ENCODE results near the gene RPS15. TPM values are rescaled to one million over a fixed set of nuclear protein-coding genes. Genes with fewer than 3 reads are reported as not detected.
A peak's percentile ranks its signal among the peaks of the same experiment; 100 is the strongest.

The RPS15 gene
- total and polyA plus RNA-seq, 2 of the 13 experiments (the other 11 are each of a cell fraction or from before 2014, with no cell fraction given): 695 to 1,411 TPM

DNA sequence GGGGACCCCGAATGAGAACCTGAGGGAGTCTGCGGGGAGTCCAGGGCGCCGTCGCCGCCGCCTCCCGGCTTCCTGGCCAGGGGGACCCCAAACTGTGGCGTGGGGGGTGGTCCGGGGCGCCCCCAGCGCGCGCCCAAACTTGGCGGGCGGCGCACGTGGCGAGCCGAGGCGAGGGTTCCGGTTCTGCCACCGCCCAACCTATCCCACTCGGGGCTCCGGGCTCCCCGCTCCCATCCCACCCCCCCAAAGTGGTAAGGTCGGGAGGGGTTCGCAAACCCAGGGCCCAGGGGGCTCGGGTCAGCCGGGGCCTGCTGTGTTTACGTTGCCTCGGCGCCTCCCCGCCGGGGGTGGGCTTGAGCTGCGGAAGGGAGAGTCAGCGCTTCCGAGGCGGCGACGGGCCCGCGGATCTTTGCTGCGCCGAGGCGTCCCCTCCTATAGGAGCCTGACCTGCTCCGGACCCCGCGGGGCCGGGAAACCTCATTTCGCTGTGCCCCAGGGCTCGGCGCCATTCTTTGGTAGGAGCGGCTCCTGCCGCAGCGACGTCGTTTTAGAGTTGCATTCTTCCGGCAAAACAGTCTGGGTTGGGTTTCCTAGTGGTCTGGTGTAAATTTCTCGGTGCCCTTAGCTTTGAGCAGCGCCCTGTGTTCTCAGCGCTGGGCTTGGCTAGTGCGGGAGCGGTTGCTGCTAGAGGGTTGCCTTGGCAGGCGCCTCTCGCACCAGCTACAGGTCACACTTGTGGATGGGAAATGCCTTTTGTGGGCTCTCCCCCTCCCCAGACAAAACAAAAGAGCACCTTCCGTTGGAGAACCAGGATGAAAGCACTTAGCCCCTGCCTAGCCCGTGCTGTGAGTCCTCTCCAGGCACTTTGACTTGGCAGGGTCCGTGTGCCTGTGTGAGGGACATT lies 29.6 kb upstream of the RPS15 start (continued):
- TF ChIP-seq, protein P1, sequence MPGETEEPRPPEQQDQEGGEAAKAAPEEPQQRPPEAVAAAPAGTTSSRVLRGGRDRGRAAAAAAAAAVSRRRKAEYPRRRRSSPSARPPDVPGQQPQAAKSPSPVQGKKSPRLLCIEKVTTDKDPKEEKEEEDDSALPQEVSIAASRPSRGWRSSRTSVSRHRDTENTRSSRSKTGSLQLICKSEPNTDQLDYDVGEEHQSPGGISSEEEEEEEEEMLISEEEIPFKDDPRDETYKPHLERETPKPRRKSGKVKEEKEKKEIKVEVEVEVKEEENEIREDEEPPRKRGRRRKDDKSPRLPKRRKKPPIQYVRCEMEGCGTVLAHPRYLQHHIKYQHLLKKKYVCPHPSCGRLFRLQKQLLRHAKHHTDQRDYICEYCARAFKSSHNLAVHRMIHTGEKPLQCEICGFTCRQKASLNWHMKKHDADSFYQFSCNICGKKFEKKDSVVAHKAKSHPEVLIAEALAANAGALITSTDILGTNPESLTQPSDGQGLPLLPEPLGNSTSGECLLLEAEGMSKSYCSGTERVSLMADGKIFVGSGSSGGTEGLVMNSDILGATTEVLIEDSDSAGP (CRISPR knock-in tag; IDR thresholded peaks at IDR 0.05; ENCODE audit: borderline replicate concordance): peak; percentile 26; the same call in 1 of the 2 replicates
- TF ChIP-seq PHF8 (CRISPR knock-in tag; IDR thresholded peaks at IDR 0.05): peak; percentile 46; the same call in 1 of the 2 replicates
- TF ChIP-seq ZNF33B (CRISPR knock-in tag; IDR thresholded peaks at IDR 0.05): no peak
- peak; percentile 72 for TF ChIP-seq MYC (CRISPR knock-in tag; IDR thresholded peaks at IDR 0.05; ENCODE audit: borderline replicate concordance)
- TF ChIP-seq HNRNPK (IDR thresholded peaks at IDR 0.05; ENCODE audit: low read depth, low read length, poor library complexity, severe bottlenecking): peak; percentile 37
- peak; percentile 53; the same call in 1 of the 2 replicates for TF ChIP-seq KDM2A (CRISPR knock-in tag; IDR thresholded peaks at IDR 0.05; ENCODE audit: borderline replicate concordance, low read depth)
- no peak for TF ChIP-seq PHF21A (CRISPR knock-in tag; IDR thresholded peaks at IDR 0.05)
- no peak for TF ChIP-seq RFXANK (CRISPR knock-in tag; IDR thresholded peaks at IDR 0.05)
- no peak for TF ChIP-seq ZNF124 (CRISPR knock-in tag; IDR thresholded peaks at IDR 0.05)
- TF ChIP-seq THAP11 (CRISPR knock-in tag; IDR thresholded peaks at IDR 0.05): peak; percentile 48; the same call in 1 of the 2 replicates
- TF ChIP-seq, protein P2, sequence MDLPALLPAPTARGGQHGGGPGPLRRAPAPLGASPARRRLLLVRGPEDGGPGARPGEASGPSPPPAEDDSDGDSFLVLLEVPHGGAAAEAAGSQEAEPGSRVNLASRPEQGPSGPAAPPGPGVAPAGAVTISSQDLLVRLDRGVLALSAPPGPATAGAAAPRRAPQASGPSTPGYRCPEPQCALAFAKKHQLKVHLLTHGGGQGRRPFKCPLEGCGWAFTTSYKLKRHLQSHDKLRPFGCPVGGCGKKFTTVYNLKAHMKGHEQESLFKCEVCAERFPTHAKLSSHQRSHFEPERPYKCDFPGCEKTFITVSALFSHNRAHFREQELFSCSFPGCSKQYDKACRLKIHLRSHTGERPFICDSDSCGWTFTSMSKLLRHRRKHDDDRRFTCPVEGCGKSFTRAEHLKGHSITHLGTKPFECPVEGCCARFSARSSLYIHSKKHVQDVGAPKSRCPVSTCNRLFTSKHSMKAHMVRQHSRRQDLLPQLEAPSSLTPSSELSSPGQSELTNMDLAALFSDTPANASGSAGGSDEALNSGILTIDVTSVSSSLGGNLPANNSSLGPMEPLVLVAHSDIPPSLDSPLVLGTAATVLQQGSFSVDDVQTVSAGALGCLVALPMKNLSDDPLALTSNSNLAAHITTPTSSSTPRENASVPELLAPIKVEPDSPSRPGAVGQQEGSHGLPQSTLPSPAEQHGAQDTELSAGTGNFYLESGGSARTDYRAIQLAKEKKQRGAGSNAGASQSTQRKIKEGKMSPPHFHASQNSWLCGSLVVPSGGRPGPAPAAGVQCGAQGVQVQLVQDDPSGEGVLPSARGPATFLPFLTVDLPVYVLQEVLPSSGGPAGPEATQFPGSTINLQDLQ (CRISPR knock-in tag; IDR thresholded peaks at IDR 0.05): no peak
- TF ChIP-seq MTA3 (CRISPR knock-in tag; IDR thresholded peaks at IDR 0.05): no peak
- peak; percentile 68; the same call in 1 of the 2 replicates for TF ChIP-seq SRY (CRISPR knock-in tag; IDR thresholded peaks at IDR 0.05)
- peak; percentile 45 for TF ChIP-seq ZNF546 (CRISPR knock-in tag; conservative IDR thresholded peaks at IDR 0.05)
- TF ChIP-seq ZNF354B (CRISPR knock-in tag; IDR thresholded peaks at IDR 0.05): no peak
- TF ChIP-seq, protein P3, sequence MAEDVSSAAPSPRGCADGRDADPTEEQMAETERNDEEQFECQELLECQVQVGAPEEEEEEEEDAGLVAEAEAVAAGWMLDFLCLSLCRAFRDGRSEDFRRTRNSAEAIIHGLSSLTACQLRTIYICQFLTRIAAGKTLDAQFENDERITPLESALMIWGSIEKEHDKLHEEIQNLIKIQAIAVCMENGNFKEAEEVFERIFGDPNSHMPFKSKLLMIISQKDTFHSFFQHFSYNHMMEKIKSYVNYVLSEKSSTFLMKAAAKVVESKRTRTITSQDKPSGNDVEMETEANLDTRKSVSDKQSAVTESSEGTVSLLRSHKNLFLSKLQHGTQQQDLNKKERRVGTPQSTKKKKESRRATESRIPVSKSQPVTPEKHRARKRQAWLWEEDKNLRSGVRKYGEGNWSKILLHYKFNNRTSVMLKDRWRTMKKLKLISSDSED (CRISPR knock-in tag; IDR thresholded peaks at IDR 0.05): no peak
- TF ChIP-seq SIX4 (CRISPR knock-in tag; IDR thresholded peaks at IDR 0.05): no peak
- no peak for TF ChIP-seq ZNF552 (CRISPR knock-in tag; IDR thresholded peaks at IDR 0.05; ENCODE audit: borderline replicate concordance)
- TF ChIP-seq, protein P4, sequence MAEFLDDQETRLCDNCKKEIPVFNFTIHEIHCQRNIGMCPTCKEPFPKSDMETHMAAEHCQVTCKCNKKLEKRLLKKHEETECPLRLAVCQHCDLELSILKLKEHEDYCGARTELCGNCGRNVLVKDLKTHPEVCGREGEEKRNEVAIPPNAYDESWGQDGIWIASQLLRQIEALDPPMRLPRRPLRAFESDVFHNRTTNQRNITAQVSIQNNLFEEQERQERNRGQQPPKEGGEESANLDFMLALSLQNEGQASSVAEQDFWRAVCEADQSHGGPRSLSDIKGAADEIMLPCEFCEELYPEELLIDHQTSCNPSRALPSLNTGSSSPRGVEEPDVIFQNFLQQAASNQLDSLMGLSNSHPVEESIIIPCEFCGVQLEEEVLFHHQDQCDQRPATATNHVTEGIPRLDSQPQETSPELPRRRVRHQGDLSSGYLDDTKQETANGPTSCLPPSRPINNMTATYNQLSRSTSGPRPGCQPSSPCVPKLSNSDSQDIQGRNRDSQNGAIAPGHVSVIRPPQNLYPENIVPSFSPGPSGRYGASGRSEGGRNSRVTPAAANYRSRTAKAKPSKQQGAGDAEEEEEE (CRISPR knock-in tag; IDR thresholded peaks at IDR 0.05; ENCODE audit: borderline replicate concordance): no peak
- no peak for TF ChIP-seq PRMT3 (CRISPR knock-in tag; IDR thresholded peaks at IDR 0.05; ENCODE audit: borderline replicate concordance, low read depth)
- TF ChIP-seq, protein P5, sequence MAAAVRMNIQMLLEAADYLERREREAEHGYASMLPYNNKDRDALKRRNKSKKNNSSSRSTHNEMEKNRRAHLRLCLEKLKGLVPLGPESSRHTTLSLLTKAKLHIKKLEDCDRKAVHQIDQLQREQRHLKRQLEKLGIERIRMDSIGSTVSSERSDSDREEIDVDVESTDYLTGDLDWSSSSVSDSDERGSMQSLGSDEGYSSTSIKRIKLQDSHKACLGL (CRISPR knock-in tag; IDR thresholded peaks at IDR 0.05): peak; percentile 73; the same call in 1 of the 2 replicates
- no peak for TF ChIP-seq PAWR (CRISPR knock-in tag; IDR thresholded peaks at IDR 0.05; ENCODE audit: borderline replicate concordance)
